GM21737 (cell line): ENCODE results near the gene MTMR2.
A peak's percentile ranks its signal among the peaks of the same experiment; 100 is the strongest.

Source experiments
- ATAC-seq: cut with Tn5 transposase; IDR thresholded peaks from one replicate; pipeline ENCODE4 v1.9.1; 2021; ENCODE audit warnings: mild to moderate bottlenecking, moderate library complexity; ENCODE audit not compliant: unreplicated experiment

Gene MTMR2

DNA sequence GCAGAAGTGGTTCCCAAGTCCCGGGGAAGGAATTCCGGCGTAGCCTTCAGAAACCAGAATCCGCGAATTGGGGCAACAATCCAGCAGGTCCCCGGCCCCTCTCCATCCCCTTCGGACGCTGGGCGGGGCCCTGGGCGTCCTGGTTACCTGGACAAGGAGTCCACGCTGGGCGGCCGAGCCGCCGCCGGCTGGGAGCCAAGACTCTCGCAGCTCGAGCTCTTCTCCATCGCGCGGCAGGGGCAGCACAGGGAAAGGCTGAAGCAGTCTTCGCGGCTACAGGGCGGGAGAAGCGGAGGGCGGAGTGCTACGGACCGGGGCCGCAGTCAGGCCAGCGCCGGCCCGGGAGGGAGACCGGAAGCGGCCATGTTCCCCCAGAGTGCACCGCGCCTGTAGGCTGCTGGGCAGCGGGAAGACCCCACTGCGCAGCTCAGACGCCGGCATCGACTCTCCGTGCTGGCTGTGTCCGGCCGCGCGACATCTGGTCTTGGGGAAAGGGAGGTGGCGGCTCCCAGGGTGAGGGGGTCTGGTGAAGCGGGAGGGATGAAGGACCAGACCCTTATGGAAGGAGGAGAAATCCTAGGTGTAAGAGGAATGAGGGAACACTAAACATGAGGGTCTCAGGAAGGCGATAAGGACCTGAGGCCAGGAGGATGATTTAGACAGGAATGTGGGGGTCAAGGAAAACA is at the start of gene MTMR2:
MTMR2 (minus strand) TSS at position 380 of the 686 bp plus-strand sequence; CDS start at position 227, 153 bp downstream.
- ATAC-seq = peak; percentile 100

GRCh38 chr11:95972060-95972459 is 48.2 kb upstream of the MTMR2 start:
- no peak for ATAC-seq

DNA sequence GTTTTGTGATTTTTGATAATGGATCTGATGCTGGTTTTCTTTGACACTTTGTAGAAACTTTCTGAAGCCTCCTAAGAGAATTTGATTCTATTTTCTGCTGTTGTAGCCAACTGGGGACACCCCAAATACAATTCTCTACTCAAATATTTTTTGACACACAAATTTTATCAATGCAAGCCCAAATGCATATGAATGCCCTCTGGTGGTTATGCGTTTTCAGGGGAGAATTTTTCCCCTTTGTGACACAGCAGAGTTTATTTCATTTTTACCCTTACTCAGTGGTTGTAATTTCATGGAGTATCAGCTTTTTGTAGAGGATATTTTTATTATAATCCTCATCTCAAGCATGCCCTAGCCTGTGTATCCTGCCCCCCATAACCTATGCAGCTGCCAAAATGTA is 44.7 kb upstream of the MTMR2 start:
- no peak for ATAC-seq

DNA sequence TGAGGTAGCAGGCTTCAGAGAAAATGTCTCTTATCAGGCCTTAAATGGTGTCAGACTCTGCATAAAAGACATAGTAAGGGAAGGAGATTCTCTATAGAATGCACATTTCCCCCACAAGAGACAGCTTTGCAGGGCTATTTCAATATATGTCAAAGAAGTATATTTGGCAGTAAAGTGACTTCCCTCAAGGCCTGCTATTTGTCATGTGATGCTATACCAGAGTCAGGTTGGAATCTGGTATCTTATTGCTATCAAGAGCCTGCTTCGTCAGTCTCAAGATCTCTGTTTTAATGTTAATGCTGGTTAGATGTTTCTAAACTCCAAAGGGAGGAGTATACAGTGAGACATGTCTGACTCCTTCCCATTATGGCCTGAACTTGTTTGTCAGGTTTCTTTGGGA is 40.4 kb upstream of the MTMR2 start:
- no peak for ATAC-seq

- ATAC-seq = no peak
Observed at GRCh38 chr11:95961758-95962157, 37.9 kb upstream of the MTMR2 start.

GRCh38 chr11:95950905-95951304 is 27.0 kb upstream of the MTMR2 start:
- ATAC-seq = no peak

DNA sequence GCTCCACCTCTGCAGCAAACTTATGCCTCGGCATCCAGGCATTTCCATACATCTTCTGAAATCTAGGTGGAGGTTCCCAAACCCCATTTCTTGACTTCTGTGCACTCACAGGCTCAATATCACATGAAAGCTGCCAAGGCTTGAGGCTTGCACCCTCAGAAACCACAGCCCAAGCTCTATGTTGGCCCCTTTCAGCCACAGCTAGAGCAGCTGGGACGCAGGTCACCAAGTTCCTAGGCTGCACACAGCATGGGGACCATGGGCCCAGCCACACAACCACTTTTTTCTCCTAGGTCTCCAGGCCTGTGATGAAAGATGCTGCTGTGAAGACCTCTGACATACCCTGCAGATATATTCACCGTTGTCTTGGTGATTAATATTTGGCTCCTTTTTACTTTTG is 24.7 kb upstream of the MTMR2 start:
- no peak for ATAC-seq

- ATAC-seq = no peak
Observed at GRCh38 chr11:95944623-95945022, 20.7 kb upstream of the MTMR2 start.

GRCh38 chr11:95943546-95943945 is 19.6 kb upstream of the MTMR2 start:
- ATAC-seq = no peak

DNA sequence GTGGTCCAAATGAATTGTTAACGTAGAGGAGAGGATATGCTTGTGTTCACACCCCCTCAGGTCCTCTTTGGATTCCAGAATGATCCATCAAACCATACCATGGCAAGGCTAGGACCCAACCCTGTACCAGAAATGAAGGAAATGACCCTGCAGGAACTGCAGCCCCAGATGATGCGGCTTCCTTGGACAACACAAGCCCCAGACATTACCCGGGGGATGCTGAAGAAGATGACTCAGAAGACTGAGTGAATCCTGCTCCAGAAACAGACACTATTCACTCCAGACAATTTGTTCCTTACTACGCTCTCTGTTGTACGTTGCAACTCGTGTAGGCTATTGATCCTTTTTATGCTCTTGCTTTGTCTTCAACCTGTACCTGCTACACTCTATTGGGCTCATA is 15.2 kb upstream of the MTMR2 start:
- no peak for ATAC-seq

- ATAC-seq = no peak
Observed at GRCh38 chr11:95937358-95937757, 13.5 kb upstream of the MTMR2 start.

DNA sequence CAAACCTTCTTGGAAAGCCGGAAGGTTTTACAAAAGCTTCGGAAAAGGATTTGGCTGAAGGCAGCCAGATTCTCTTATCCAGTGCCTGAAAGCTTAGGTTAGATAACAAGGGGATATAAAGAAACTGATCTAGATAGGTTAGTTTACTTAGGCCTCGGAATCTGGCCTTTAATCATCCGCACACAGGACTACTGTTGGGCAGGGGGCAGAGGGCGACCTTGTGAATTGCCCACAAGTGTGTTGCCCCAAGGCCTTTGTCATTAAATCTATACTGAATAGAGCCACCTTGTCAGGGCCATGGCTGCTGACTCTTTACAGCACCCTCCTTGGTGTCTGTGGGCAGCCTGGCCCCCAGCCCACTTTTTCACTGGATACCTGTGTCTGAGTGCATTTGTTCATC is 9.7 kb upstream of the MTMR2 start:
- ATAC-seq = no peak

- no peak for ATAC-seq
Observed at GRCh38 chr11:95931916-95932315, 8.0 kb upstream of the MTMR2 start.

- no peak for ATAC-seq
Observed at GRCh38 chr11:95930948-95931347, 7.0 kb upstream of the MTMR2 start.

DNA sequence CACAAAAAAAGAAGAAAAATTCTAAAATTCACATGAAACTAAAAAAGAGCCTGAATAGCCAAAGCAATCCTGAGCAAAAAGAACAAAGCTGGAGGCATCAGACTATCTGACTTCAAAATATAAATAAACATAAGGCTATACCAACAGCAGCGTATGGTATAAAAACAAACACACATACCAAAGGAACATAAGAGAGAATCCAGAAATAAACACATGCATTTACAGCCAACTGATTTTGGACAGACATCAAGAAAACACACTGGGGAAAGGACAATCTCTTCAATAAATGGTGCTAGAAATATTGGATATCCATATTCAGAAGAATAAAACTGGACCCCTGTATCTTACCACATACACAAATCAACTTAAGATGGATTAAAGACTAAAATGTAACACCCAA is 2.8 kb upstream of the MTMR2 start:
- no peak for ATAC-seq

- ATAC-seq = no peak
Observed at GRCh38 chr11:95925011-95925410, 1.1 kb upstream of the MTMR2 start.

- ATAC-seq = no peak
Observed at GRCh38 chr11:95924414-95924760, 480 bp upstream of the MTMR2 start.

- ATAC-seq = no peak
Observed at GRCh38 chr11:95923439-95923727, 524 bp downstream of the MTMR2 start.

GRCh38 chr11:95922536-95923438 is 1.1 kb downstream of the MTMR2 start:
- ATAC-seq = no peak

DNA sequence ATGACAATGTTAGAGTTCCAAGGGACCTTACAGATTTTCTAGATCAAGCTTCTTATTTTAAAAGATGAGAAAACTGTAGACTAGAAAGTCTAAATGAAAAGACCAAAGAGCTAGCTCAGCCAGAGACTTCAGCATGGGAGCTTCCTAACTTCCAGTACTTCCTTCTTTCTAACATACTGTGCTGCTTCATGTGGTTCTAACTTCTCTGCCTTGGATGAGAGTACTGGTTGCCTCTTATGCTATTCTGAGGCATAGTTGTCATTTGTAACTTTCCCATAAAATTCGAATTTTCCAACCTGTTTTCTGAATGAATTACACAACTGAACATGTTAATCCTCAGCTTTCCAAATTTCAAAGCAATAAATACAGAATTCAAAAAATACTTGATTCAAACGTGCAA is 1.8 kb downstream of the MTMR2 start:
- ATAC-seq = no peak

- ATAC-seq = no peak
Observed at GRCh38 chr11:95920460-95921105, 3.3 kb downstream of the MTMR2 start.

DNA sequence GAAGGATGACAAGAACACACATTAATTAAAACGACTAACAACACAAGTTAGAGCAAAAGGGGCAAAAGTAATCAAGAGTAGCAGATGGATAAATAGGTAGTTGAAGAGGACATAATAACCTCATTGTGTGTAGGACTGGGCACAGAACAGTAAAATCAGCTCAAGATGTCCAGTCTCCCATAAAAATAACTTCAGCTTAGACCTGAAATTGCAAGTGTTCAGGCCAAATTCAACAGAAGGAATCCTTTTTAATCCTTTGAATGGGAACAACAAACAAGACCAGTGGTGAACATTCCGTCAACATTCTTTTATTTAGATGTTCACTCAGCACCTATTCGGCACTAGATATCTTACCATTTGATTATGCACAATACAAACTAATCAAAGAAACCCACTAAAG is 4.4 kb downstream of the MTMR2 start:
- no peak for ATAC-seq
